SJCRH30 (cell line): ENCODE measurements around the gene PEPD. TPM values are rescaled to one million over a fixed set of nuclear protein-coding genes. Genes with fewer than 3 reads are reported as not detected.
A peak's percentile ranks its signal among the peaks of the same experiment; 100 is the strongest.

Experiments used
- DNase-seq, 2 experiments: peaks; one replicate each; pipeline ENCODE4 v3.0.0-alpha.2; 2015 to 2020
- H3K27ac ChIP-seq: fragments of 250-450 bp; sonication (Bioruptor Pico); 2 replicates; pipeline ENCODE4 v1.5.1; 2020; ENCODE audit warnings: mild to moderate bottlenecking, moderate library complexity
- H3K27me3 ChIP-seq: fragments of 250-450 bp; sonication (Bioruptor Pico); 2 replicates; pipeline ENCODE4 v1.5.1; 2020; ENCODE audit warnings: mild to moderate bottlenecking, moderate library complexity
- H3K36me3 ChIP-seq: fragments of 250-450 bp; sonication (Bioruptor Pico); 2 replicates; pipeline ENCODE4 v1.5.1; 2020; ENCODE audit warnings: mild to moderate bottlenecking, moderate library complexity
- H3K4me1 ChIP-seq: fragments of 250-450 bp; sonication (Bioruptor Pico); 2 replicates; pipeline ENCODE4 v1.5.1; 2020; ENCODE audit warnings: mild to moderate bottlenecking, moderate library complexity
- H3K4me3 ChIP-seq: fragments of 250-450 bp; sonication (Bioruptor Pico); 2 replicates; pipeline ENCODE4 v1.5.1; 2020; ENCODE audit warnings: mild to moderate bottlenecking, moderate library complexity
- H3K9me3 ChIP-seq: fragments of 250-450 bp; sonication (Bioruptor Pico); replicated peaks from 2 replicates; pipeline ENCODE4 v1.5.1; 2020; ENCODE audit warnings: mild to moderate bottlenecking, moderate library complexity
- total RNA-seq: library from RNA; depleted of rRNA; stranded (reverse); fragments of >200 nt; shearing (Covaris generic); gene quantifications from 2 replicates; pipeline ENCODE4 v1.2.3, GENCODE V29; 2014

Gene PEPD
- total RNA-seq, 1 experiment from 2014 or later: 39.5 TPM

- no peak overlapping the region for H3K4me3 ChIP-seq
- no peaks in the 10 kb centered on the region for H3K9me3 ChIP-seq
- DNase-seq: no peak
- no peak overlapping the region for H3K27ac ChIP-seq
- no peaks in the 10 kb centered on the region for H3K27me3 ChIP-seq
- 0 out of 2 replicates have a peak, but pooled peaks cover 5% of the 10 kb centered on the region for H3K4me1 ChIP-seq
- H3K36me3 ChIP-seq: no peaks in the 10 kb centered on the region
Measured at GRCh38 chr19:33446330-33447293, 75.0 kb downstream of the PEPD start.

GRCh38 chr19:33445442-33446329 is 75.9 kb downstream of the PEPD start:
- no peak overlapping the region for H3K4me3 ChIP-seq
- no peaks in the 10 kb centered on the region for H3K9me3 ChIP-seq
- H3K27ac ChIP-seq: no peak overlapping the region
- no peak for DNase-seq
- H3K27me3 ChIP-seq: no peaks in the 10 kb centered on the region
- 0 out of 2 replicates have a peak, but pooled peaks cover 5% of the 10 kb centered on the region for H3K4me1 ChIP-seq
- no peaks in the 10 kb centered on the region for H3K36me3 ChIP-seq

DNA sequence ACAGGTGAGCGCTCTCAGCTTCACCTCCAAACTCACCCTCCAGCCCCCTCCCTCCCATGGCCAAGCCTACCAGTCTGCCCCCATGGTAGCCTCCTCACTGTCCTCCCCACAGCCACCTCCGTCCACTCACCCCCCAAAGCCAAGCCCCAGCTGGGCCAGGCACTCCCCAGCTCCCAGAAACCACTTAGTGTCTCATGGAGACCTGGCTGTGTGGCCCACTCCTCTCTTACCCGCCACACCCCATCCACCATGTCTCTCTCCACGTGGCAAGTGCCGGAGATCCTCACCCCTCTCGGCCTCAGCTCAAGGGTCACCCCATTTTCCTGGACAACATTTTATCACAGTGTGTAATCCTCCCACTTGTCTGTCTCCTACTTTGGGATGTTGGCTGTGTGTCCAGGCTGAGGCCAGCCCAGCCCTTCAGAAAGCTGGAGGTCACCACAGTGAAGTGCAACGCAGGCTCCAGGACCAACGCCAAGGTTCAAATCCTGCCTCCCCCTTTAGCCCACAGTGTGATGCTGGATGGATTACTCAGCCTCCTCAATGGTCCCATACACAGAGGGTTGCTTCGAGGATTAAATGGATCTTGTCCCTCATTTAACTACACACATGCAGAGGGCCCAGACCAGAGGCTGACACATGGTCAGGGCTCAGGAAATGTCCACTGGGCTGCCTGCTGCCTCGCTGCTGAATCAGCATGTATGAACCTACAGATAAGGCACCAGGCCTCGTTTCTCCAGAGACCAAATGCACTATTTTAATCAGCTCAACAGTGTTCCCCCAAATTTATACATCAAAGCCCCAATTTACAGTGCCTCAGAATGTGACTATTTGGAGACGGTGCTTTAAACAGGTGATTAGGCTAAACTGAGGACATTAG is 76.8 kb downstream of the PEPD start:
- Histone ChIP-seq H3K27me3 (no peaks in the 10 kb centered on the region), H3K36me3 (no peaks in the 10 kb centered on the region), H3K9me3 (no peaks in the 10 kb centered on the region), H3K27ac (no peak overlapping the region), H3K4me1 (0 out of 2 replicates have a peak, but pooled peaks cover 5% of the 10 kb centered on the region), H3K4me3 (no peak overlapping the region)
- no peak for DNase-seq

- Histone ChIP-seq H3K4me3 (no peak overlapping the region), H3K4me1 (0 out of 2 replicates have a peak, but pooled peaks cover 5% of the 10 kb centered on the region), H3K27ac (no peak overlapping the region), H3K36me3 (no peaks in the 10 kb centered on the region), H3K9me3 (no peaks in the 10 kb centered on the region), H3K27me3 (no peaks in the 10 kb centered on the region)
- no peak for DNase-seq
Measured at GRCh38 chr19:33443638-33444561, 77.7 kb downstream of the PEPD start.

GRCh38 chr19:33442706-33443105 is 78.9 kb downstream of the PEPD start:
- DNase-seq: no peak
- Histone ChIP-seq H3K36me3 (no peaks in the 10 kb centered on the region), H3K9me3 (no peaks in the 10 kb centered on the region), H3K27me3 (no peaks in the 10 kb centered on the region), H3K4me1 (peaks cover 12% of the 10 kb centered on the region), H3K27ac (no peak overlapping the region), H3K4me3 (no peak overlapping the region)

GRCh38 chr19:33441828-33442227 is 79.8 kb downstream of the PEPD start:
- H3K4me1 ChIP-seq: peaks cover 13% of the 10 kb centered on the region
- no peak overlapping the region for H3K4me3 ChIP-seq
- H3K27me3 ChIP-seq: no peaks in the 10 kb centered on the region
- H3K36me3 ChIP-seq: no peaks in the 10 kb centered on the region
- no peak overlapping the region for H3K27ac ChIP-seq
- H3K9me3 ChIP-seq: no peaks in the 10 kb centered on the region
- no peak for DNase-seq

GRCh38 chr19:33441277-33441699 is 80.3 kb downstream of the PEPD start:
- Histone ChIP-seq H3K36me3 (no peaks in the 10 kb centered on the region), H3K27ac (no peak overlapping the region), H3K4me1 (peaks cover 13% of the 10 kb centered on the region), H3K4me3 (no peak overlapping the region), H3K9me3 (no peaks in the 10 kb centered on the region), H3K27me3 (no peaks in the 10 kb centered on the region)
- no peak for DNase-seq

- Histone ChIP-seq H3K27ac (no peak overlapping the region), H3K4me3 (no peak overlapping the region), H3K27me3 (no peaks in the 10 kb centered on the region), H3K9me3 (no peaks in the 10 kb centered on the region), H3K4me1 (peaks cover 15% of the 10 kb centered on the region), H3K36me3 (no peaks in the 10 kb centered on the region)
- no peak for DNase-seq
Measured at GRCh38 chr19:33440682-33441081, 80.9 kb downstream of the PEPD start.

DNA sequence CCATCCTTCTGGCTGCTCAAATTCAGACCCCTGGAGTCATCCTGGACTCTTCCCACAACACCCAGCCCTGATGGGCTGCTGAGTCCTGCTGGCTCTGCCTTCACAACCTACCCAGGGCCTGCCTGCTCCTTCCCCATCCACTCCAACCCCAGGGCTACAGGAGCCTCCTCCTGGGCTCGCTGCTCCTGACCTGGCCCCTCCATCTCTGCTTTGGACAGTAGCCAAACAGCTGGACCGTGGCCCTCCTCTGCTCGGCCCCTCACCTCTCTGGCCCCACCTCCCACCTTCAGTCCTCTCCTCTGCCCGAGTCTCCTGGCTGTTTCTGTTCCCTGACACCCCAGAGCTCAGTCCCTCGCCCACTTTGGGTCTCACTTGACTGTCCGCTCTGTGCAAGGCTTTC is 81.3 kb downstream of the PEPD start:
- Histone ChIP-seq H3K9me3 (no peaks in the 10 kb centered on the region), H3K4me3 (no peak overlapping the region), H3K36me3 (no peaks in the 10 kb centered on the region), H3K4me1 (peaks cover 20% of the 10 kb centered on the region), H3K27me3 (no peaks in the 10 kb centered on the region), H3K27ac (no peak overlapping the region)
- no peak for DNase-seq

- Histone ChIP-seq H3K27me3 (no peaks in the 10 kb centered on the region), H3K27ac (no peak overlapping the region), H3K4me1 (peaks cover 30% of the 10 kb centered on the region), H3K36me3 (no peaks in the 10 kb centered on the region), H3K4me3 (no peak overlapping the region), H3K9me3 (no peaks in the 10 kb centered on the region)
- DNase-seq: no peak
Measured at GRCh38 chr19:33438987-33439781, 82.4 kb downstream of the PEPD start.

- Histone ChIP-seq H3K27ac (no peak overlapping the region), H3K4me3 (no peak overlapping the region), H3K9me3 (no peaks in the 10 kb centered on the region), H3K36me3 (no peaks in the 10 kb centered on the region), H3K4me1 (peaks cover 32% of the 10 kb centered on the region), H3K27me3 (no peaks in the 10 kb centered on the region)
- DNase-seq: peak; percentile 77 to 85
Measured at GRCh38 chr19:33437821-33438671, 83.5 kb downstream of the PEPD start.

DNA sequence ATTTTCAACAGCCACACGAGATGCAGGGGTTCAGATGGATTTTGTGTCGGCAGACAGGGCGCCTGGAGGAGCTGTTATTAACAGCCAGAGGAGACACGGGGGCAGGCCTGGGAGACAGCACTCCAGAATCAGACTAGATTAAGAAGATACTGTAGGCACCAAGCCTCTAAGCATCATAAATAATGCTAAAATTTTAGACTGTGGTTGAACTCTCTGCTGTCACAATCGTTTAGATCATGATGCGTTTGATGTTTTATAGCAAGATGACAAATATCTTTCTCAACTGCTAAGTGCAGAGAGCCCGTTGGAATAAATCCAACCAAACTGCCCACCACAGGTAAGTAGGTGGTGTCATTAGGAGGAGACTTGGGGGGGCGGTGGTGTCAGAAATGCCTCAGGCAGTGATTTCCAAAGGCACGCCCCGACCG is 84.2 kb downstream of the PEPD start:
- no peak for DNase-seq
- H3K27ac ChIP-seq: no peak overlapping the region
- H3K9me3 ChIP-seq: no peaks in the 10 kb centered on the region
- no peaks in the 10 kb centered on the region for H3K27me3 ChIP-seq
- H3K4me1 ChIP-seq: peaks cover 32% of the 10 kb centered on the region
- H3K4me3 ChIP-seq: no peak overlapping the region
- no peaks in the 10 kb centered on the region for H3K36me3 ChIP-seq
